Loucy (cell line): ENCODE results near the gene CXCR5.

Experiments
- EZH2phosphoT487 ChIP-seq: fragments of 200-600 bp; IDR thresholded peaks from 2 replicates; pipeline ENCODE4 v1.6.1; 2018; ENCODE audit warnings: antibody characterized with exemption, mild to moderate bottlenecking, moderate library complexity, borderline replicate concordance
- TF ChIP-seq, protein P1 (sequence below): fragments of 200-600 bp; sonication (generic); conservative IDR thresholded peaks from 2 replicates; pipeline ENCODE4 v1.5.1; 2014; ENCODE audit warnings: mild to moderate bottlenecking, antibody characterized with exemption, low read length

DNA sequence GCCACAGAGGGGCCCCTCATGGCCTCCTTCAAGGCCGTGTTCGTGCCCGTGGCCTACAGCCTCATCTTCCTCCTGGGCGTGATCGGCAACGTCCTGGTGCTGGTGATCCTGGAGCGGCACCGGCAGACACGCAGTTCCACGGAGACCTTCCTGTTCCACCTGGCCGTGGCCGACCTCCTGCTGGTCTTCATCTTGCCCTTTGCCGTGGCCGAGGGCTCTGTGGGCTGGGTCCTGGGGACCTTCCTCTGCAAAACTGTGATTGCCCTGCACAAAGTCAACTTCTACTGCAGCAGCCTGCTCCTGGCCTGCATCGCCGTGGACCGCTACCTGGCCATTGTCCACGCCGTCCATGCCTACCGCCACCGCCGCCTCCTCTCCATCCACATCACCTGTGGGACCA lies 10.0 kb downstream of the CXCR5 start:
- TF ChIP-seq, protein P1, sequence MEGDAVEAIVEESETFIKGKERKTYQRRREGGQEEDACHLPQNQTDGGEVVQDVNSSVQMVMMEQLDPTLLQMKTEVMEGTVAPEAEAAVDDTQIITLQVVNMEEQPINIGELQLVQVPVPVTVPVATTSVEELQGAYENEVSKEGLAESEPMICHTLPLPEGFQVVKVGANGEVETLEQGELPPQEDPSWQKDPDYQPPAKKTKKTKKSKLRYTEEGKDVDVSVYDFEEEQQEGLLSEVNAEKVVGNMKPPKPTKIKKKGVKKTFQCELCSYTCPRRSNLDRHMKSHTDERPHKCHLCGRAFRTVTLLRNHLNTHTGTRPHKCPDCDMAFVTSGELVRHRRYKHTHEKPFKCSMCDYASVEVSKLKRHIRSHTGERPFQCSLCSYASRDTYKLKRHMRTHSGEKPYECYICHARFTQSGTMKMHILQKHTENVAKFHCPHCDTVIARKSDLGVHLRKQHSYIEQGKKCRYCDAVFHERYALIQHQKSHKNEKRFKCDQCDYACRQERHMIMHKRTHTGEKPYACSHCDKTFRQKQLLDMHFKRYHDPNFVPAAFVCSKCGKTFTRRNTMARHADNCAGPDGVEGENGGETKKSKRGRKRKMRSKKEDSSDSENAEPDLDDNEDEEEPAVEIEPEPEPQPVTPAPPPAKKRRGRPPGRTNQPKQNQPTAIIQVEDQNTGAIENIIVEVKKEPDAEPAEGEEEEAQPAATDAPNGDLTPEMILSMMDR = no peak
- no peak for TF ChIP-seq EZH2phosphoT487
